HG02885 (cell line): Measurements from ENCODE around the gene SEMA4G.

Source experiments
- ATAC-seq: cut with Tn5 transposase; IDR thresholded peaks from one replicate; pipeline ENCODE4 v1.9.1; 2021; ENCODE audit warnings: mild to moderate bottlenecking; ENCODE audit not compliant: unreplicated experiment, poor library complexity

Gene SEMA4G, protein sequence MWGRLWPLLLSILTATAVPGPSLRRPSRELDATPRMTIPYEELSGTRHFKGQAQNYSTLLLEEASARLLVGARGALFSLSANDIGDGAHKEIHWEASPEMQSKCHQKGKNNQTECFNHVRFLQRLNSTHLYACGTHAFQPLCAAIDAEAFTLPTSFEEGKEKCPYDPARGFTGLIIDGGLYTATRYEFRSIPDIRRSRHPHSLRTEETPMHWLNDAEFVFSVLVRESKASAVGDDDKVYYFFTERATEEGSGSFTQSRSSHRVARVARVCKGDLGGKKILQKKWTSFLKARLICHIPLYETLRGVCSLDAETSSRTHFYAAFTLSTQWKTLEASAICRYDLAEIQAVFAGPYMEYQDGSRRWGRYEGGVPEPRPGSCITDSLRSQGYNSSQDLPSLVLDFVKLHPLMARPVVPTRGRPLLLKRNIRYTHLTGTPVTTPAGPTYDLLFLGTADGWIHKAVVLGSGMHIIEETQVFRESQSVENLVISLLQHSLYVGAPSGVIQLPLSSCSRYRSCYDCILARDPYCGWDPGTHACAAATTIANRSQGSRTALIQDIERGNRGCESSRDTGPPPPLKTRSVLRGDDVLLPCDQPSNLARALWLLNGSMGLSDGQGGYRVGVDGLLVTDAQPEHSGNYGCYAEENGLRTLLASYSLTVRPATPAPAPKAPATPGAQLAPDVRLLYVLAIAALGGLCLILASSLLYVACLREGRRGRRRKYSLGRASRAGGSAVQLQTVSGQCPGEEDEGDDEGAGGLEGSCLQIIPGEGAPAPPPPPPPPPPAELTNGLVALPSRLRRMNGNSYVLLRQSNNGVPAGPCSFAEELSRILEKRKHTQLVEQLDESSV

GRCh38 chr10:100969187-100970075, at the start of gene SEMA4G:
Gene SEMA4G, plus strand, starts transcription at chr10:100969504. Its CDS starts 3,409 bp downstream, at chr10:100972913.
- ATAC-seq, result no peak

GRCh38 chr10:100923580-100923979, 45.7 kb upstream of the SEMA4G start:
- no peak for ATAC-seq

DNA sequence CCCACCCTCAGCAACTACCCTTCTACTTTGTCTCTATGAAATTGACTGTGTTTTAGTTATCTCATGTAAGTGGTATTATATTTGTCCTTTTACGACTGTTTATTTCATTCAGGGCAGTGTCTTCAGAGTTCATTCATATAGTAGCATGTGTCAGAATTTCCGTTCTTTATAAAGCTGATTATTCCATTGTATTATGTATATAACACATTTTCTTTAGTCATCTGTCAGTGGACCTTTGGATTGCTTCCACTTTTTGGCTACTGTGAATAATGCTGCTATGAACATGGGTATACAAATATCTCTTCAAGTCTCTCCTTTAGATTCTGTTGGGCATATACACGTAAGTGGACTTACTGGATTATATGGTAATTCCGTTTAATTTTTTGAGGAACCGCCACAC, 42.0 kb upstream of the SEMA4G start:
- no peak for ATAC-seq

GRCh38 chr10:100928039-100928438, 41.3 kb upstream of the SEMA4G start:
- ATAC-seq, result no peak

GRCh38 chr10:100930368-100930767, 38.9 kb upstream of the SEMA4G start:
- ATAC-seq, result no peak

- no peak for ATAC-seq
Measured at GRCh38 chr10:100934084-100934659, 35.1 kb upstream of the SEMA4G start.

- ATAC-seq, result no peak
Measured at GRCh38 chr10:100939763-100940344, 29.4 kb upstream of the SEMA4G start.

DNA sequence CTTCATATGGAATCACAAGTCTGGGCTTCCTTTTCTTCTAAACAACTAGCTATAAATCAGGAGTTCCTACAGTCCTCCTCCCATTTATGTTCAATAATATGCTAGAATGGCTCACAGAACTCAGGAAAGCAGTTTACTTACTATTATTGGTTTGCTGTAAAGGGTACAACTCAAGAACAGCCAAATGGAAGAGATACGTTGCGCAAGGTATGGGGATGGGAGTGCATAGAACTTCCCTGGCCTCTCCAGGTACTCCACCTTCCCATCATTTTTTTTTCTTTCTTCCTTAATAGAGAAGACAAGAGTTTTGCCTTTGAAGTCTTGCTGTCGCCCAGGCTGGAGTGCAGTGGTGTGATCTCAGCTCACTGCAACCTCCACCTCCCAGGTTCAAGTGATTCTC, 27.1 kb upstream of the SEMA4G start:
- no peak for ATAC-seq

DNA sequence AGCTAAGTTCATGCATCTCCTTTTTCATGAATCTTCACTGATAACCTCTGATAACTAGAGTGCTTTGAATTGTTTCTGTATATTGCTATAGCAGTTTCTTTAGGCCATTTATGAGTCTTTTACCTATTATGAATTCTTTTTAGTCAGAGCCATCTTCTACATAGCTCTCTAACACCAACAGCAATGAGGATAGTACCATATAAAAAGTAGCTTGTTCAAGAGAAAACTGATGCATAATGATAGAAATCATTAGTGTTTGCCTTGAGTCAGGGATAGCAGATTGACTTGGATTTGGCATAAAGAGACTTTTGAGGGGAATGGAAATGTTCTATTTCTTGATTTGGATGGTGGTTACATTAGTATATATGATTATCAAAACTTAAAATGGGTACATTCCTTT, 25.8 kb upstream of the SEMA4G start:
- ATAC-seq, result no peak

DNA sequence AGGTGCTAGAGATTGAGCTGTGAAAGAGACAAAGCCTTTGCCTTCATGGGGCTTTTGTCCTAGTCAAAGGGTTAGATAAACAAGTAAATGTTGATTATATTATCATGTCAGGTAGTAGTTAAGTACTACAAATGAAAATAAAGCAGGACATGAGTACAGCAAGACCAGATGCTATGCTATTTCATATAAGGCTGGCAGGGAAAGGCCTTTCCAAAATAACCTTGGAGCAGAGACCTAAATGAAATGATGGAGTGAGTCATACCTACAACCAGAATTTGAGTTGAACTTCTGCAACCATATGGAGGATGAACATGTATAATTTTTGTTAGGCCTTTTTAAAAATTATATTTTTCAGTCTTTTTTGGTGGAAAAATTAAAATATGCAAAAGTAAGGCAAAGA, 23.6 kb upstream of the SEMA4G start:
- no peak for ATAC-seq

GRCh38 chr10:100948916-100949315, 20.4 kb upstream of the SEMA4G start:
- no peak for ATAC-seq

DNA sequence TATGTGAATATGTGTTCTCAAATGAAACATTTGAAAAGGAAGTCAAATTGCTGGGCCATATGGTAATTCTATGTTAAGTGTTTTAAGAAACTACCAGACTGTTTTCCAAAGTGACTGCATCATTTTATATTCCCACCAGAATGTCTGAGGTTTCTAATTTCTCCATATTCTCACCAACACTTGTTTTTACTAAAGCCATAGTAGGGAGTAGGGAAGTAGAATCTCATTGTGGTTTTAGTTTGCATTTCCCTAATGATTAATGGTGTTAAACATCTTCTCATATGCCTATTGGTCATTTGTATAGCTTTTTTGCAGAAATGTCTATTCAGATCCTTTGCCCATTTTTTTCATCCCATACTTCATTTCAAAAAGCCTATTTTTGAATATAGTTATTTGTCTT, 9.1 kb upstream of the SEMA4G start:
- no peak for ATAC-seq

- no peak for ATAC-seq
Measured at GRCh38 chr10:100962351-100963080, 6.8 kb upstream of the SEMA4G start.

DNA sequence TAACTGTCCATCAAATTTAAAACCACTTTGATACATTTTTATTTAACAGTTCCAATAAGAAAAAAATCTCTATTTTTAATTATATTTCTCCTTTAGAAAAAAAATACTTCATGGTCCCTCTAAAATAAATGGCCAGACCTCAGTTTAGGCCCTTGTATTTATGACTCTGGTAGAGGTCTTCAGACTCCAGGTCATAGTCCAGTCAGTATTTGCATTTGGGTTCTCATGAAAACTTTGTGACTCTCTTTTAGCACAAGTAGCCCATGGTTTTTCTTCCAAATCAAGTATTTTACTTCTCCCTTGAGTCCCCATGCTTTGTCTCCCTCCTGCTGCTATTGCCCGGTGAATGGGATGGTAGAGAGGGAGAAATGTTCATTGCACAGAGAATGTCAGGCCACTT, 5.5 kb upstream of the SEMA4G start:
- ATAC-seq, result no peak

DNA sequence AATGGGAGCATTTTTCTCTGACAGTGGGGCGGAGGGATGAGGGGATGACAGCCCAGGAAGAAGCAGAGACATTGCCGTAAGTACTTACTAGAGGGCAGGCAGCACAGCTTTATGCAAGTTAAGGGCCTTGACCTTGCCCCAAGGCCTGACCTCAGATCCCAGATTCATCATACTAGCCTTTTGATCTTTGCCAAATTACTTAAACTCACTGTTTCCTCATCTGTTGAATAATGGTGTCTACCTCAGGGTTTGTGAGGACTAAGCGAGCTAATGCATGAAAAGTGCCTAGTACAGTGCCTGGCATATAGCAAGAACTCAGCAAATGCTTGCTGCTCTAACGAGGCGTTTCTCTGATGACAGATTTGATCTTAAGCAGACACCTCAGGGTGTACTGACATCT, 3.5 kb upstream of the SEMA4G start:
- ATAC-seq, result no peak

DNA sequence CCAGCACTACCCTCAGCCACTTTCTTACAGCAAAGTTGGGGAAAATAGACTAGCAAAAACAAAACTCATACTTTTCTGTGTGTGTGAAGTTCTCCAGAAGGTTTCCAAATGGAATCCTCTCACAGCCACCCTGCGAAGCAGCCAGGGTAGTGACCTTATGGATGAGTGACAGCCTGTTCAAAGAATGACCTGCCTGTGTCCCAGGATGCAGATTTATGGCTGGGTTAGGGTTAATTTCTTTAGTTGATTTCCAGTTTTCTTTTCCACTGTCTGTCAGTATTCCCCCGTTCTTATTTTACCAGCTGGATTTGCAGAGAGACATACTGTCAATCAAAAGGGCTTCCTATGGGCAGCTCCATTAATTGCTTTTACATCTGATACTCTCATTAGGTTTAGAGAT, 2.4 kb upstream of the SEMA4G start:
- no peak for ATAC-seq

GRCh38 chr10:100967332-100967731, 2.0 kb upstream of the SEMA4G start:
- no peak for ATAC-seq

DNA sequence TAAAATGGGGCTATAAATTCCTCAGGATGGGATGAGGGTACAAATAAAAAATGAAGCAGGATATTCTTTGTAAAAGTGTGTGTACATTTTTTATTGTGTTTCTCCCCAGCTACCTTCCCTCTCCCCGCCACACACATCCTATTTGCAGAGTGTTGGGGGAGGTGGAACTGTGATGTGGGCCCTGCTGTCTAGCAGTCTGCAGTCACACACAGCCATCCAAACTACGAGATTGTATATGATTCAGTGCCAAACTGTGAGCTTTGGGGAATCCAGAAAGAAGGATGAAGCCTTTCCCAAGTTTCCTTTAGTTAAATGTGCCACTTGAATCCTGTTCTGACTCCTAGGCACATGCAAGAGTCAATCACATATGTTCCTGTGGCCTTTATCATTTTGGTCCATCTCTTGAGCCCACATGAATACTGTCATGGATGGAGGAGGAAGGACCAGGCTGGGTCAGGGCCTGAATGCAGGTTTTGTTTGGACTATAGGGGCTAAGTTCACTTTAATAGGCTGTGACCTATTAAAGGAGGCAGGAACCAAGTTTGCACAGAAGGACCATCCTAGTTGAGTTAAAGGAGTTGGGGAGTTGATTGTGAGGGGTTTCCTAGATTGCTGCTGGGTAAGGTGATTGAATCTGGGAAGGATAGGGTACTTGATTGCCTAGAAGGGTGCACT, 1.1 kb upstream of the SEMA4G start:
- ATAC-seq, result no peak

DNA sequence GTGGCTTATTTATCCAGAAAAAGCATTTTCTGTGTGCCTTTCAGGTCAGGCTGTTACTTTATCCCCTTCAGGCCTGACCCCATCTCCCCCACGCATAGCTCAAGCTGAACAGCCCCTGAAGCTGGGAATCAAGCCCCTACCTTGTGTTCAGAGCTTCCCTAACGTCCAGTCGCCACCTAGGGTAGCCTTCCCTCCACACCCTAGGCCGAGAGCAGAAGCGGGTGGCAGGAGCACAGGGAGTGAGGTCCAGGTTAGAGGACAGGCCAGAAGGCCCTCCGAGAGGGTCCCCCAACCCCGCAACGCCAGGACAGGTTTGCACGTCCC, 479 bp upstream of the SEMA4G start:
- ATAC-seq, result no peak
